Embryonic facial prominence (tissue), 1 donor: Measurements from ENCODE around the gene SPRTN.

Experiments
- DNase-seq: peaks from one replicate; pipeline ENCODE4 v3.0.0-alpha.2; 2016; ENCODE audit errors: extremely low spot score

SPRTN gene

DNA sequence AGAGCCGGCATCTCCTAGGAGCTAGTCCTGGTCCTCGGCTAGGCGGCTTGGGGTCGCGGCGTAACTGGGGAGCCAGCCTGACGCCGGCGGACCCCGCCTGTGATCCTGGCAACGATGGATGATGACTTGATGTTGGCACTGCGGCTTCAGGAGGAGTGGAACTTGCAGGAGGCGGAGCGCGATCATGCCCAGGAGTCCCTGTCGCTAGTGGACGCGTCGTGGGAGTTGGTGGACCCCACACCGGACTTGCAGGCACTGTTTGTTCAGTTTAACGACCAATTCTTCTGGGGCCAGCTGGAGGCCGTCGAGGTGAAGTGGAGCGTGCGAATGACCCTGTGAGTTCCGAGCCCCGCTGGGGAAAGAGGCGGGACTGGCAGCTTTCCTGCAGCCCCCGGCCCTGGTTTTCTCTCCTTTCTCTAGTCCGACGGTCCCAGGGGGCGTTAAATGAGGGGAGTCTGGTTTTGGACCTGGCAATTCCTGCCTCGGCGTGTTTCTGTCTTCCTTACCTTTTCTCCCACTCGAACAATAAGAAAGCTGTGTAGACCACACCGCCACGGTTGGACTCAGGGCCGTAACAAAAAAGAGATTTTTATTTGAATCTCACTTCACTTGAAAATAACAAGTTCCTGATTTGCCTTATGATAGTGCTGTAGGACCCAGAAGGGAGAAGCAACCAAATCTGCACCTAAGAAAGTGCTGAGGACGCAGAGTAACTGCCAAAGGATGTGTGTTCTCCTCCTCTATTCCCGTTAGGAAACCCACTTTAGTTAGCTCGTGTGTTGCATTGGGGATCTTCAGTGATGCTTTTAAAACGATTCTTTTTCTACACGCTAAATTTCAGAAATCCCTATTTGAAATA, at the start of gene SPRTN:
SPRTN (plus strand) TSS at position 24 of the 859 bp plus-strand sequence; CDS start at position 115, 91 bp downstream.
- DNase-seq: no peak

GRCh38 chr1:231295938-231296337, 42.2 kb upstream of the SPRTN start:
- no peak for DNase-seq

- DNase-seq: no peak
Observed at GRCh38 chr1:231301990-231302389, 36.1 kb upstream of the SPRTN start.

- no peak for DNase-seq
Observed at GRCh38 chr1:231310391-231310934, 27.6 kb upstream of the SPRTN start.

DNA sequence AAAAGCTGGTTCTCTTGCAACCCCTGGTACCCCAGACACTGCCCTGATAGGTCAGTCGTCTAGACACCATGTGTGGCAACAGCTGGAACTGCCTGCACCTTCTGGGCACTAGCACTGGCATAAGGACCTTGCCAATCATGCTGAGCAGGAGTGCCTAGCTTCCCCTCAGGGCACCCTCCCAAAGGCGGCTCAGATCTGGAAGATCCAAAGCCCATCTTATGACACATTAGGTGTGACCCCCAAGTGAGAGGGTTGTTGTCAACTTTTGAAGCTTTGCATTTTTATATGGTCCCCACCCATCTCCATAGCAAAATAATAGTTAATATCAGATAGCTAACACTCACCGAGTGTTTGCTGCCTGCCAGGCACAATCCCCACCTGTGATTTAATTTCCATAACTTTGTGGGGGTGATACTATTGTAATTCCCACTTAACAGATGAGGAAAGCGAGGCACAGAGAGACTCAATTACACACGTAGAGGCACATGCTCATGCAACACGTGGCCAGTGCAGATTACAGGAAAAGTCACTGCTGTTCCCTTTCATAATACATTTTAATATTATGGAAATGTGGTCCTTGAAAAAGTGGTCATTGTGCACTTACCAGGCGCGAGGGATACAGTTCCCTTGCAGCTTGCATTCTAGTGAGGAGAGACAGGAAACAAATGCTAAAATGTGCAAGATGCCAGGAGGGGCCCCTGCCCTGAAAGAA, 26.2 kb upstream of the SPRTN start:
- no peak for DNase-seq

- no peak for DNase-seq
Observed at GRCh38 chr1:231312432-231312788, 25.7 kb upstream of the SPRTN start.

- no peak for DNase-seq
Observed at GRCh38 chr1:231313661-231314060, 24.4 kb upstream of the SPRTN start.

GRCh38 chr1:231315887-231316286, 22.2 kb upstream of the SPRTN start:
- no peak for DNase-seq

- no peak for DNase-seq
Observed at GRCh38 chr1:231317306-231318014, 20.6 kb upstream of the SPRTN start.

DNA sequence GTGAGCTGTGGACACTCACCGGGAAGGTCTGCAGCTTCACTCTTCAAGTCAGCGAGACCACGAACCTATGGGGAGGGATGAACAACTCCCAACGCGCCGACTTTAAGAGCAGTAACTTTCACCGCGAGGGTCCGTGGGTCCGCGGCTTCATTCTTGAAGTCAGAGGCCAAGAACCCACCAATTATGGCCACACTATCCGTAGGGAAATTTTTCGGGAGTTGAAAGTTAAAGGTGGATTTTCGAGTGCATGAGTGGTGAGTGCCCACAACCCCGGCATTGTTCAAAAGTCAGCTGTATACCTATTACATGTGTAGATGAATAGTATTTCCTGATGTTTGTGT, 20.1 kb upstream of the SPRTN start:
- no peak for DNase-seq

DNA sequence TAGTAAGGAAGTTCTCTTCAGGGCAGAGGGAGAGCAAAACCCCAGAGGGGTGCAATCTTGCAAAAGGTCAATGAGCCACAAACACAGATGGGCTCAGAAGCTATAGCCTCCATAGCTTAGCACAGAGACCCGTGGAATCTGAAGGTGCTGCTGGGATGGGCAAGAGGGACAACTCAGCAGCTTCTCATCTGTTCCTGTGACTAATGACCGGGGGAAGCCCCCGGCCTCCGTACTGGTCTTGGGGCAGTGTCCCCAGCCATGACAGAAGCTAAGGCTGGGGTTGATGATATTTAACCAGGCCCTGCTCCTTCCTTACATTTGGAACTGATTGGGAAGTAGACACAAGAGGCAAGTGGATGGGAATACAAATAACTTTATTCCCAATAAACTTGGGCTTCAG, 19.5 kb upstream of the SPRTN start:
- no peak for DNase-seq

GRCh38 chr1:231319080-231319479, 19.0 kb upstream of the SPRTN start:
- DNase-seq: no peak

GRCh38 chr1:231322880-231323530, 15.1 kb upstream of the SPRTN start:
- DNase-seq: no peak

DNA sequence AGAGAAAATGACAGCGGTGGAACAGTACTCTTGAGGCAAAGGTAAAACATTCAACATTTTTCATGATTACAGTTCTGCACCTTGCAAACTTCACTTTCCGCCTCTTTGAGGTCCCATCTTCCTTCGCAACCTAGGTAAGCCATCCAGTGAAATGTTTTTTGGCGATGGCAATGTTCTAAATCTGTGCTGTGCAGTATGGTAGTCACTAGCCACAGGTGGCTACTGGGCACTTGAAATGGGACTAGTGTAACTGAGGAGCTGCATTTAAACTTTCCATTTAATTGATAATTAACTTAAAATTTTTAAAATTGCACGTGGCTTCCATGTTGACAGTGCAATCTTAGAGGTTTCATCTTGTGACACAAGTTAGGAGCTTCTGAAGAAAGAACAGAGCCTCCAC, 13.4 kb upstream of the SPRTN start:
- DNase-seq: no peak

DNA sequence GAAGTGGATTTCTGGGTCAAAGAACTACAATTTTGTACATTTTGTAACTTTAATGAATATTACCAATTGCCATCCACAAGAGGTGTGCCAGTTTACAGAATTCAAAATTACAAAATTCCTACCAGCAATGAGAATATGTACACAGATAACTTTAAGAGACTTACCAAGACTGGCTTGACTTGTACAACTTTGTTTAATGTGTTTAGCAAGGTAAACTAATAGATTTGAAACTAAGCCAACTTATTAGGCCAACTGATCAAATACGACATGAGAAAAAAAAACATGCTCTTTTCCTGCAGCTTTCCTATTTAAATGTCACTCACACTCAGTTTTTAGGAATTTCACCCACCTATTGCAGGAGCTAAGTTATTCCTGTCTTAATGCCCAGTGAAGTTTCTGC, 11.8 kb upstream of the SPRTN start:
- DNase-seq: no peak

DNA sequence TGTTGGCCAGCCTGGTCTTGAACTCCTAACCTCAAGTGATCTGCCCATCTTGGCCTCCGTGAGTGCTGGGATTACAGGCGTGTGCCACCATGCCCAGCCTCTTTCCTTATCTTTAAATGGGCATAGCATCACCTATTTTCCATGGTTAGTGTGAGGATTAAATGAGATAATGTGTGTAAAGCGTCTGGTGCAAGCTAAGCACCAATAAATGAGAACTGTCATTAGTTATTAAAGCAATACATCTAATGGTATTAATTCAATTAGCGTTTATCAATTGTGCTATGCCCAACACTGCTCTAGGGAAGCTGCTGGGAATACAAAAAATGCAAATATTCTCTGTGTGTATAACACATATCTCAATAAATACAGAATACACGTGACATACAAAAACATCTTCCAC, 10.5 kb upstream of the SPRTN start:
- no peak for DNase-seq

- DNase-seq: no peak
Observed at GRCh38 chr1:231329483-231329882, 8.6 kb upstream of the SPRTN start.

DNA sequence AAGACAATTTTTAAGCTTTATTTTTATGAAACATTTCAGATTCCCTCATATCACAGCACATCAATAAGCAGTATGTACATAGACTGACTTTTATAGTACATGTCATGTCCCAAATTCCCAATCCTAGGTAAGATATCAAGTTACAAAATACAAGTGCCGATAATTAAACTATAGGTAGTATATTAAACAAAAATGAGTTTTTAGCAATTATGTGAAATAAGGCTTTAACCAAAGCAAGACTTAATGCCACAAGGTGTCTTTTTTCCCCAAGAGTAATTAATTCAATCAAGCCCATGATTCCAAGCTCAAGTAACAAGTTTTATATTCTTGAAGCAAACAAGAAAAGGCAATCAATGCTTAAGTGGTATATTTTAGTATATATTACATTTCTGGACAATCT, 5.3 kb upstream of the SPRTN start:
- DNase-seq: no peak

GRCh38 chr1:231334079-231334666, 3.9 kb upstream of the SPRTN start:
- no peak for DNase-seq

DNA sequence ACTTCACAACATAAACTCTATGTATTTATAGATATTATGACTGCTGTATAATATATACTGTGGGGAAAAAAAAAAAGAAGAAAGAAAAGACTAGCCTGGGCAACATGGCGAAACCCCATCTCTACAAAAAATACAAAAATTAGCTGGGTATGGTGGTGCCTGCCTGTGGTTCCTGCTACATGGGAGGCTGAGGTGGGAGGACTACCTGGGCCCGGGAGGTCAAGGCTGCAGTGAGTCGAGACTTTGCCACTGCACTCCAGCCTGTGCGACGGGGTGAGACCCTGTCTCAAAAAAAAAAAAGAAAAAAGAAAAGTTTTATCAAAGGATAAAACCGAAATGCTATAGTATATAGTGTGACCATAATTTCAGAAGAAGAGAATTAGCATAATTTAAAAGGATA, 3.1 kb upstream of the SPRTN start:
- DNase-seq: no peak
